Measurements from ENCODE around the gene NAT16. TPM values are rescaled to one million over a fixed set of nuclear protein-coding genes. Genes with fewer than 3 reads are reported as not detected.

NAT16 gene
- total and polyA plus RNA-seq, 2 of the 13 experiments (the other 11 are each of a cell fraction or from before 2014, with no cell fraction given), result 0.04 TPM; not detected in 1

- TF ChIP-seq ZMYM3 (CRISPR knock-in tag; IDR thresholded peaks at IDR 0.05), result peak; percentile 50; the same call in 1 of the 2 replicates
Observed at GRCh38 chr7:101185258-101185839, 5.3 kb upstream of the NAT16 start (continued).

GRCh38 chr7:101179713-101180112 lies 380 bp downstream of the NAT16 start:
- Histone ChIP-seq H3K4me1 (ENCODE audit: insufficient read depth, low read length) (peaks cover 47% of the 10 kb centered on the region), H3K27me3 (ENCODE audit: control insufficient read depth in 1 of 2, insufficient read depth in 2 of 2, low read length in 2 of 2) (peaks cover 11 to 46% of the 10 kb centered on the region in 2 experiments), H3K36me3 (replicated peaks in 1 of 2; ENCODE audit: control insufficient read depth in 1 of 2, insufficient read depth in 2 of 2, low read length in 2 of 2) (no peaks in the 10 kb centered on the region), H3K79me2 (ENCODE audit: insufficient read depth, low read length) (no peaks in the 10 kb centered on the region), H3K9me3 (ENCODE audit: low read length) (no peaks in the 10 kb centered on the region), H4K20me1 (ENCODE audit: insufficient read depth, low read length) (no peaks in the 10 kb centered on the region), H2AFZ (ENCODE audit: low read length) (no peak overlapping the region), H3K9ac (ENCODE audit: insufficient read depth, low read depth, low read length) (no peak overlapping the region), H3K27ac (ENCODE audit: extremely low read length, insufficient read depth, low read length) (no peak overlapping the region), H3K4me2 (ENCODE audit: low read depth, low read length) (peak overlapping the region; percentile 57; the same call in 1 of the 2 replicates), H3K4me3 (replicated peaks in 1 of 3; ENCODE audit: insufficient read depth in 1 of 3, low read depth in 2 of 3, low read length in 3 of 3) (peak overlapping the region in 2 of 3 experiments; percentile 16 to 56; a peak in 2 of 6 replicates)
- in situ Hi-C loops (cut with HindIII; ENCODE audit: extremely low pct_ligation_motif_present, low pct_unique_long_range_greater_than_20kb), result no loop called here
- CTCF ChIA-PET (ENCODE audit: low intra/inter-chr PET ratio, low total read pairs), result no interaction called here
- DNase-seq (ENCODE audit: low spot score) (no peak), FAIRE-seq (no peak), ATAC-seq (no peak)
- no peak for TF ChIP-seq ZNF296 (CRISPR knock-in tag; conservative IDR thresholded peaks at IDR 0.05)
- no peak for TF ChIP-seq DR1 (CRISPR knock-in tag; IDR thresholded peaks at IDR 0.05)
- TF ChIP-seq FIP1L1 (IDR thresholded peaks at IDR 0.05; ENCODE audit: borderline replicate concordance, insufficient read depth, low read depth, low read length), result no peak
- TF ChIP-seq IRF9 (CRISPR knock-in tag; IDR thresholded peaks at IDR 0.05; ENCODE audit: borderline replicate concordance), result no peak
- TF ChIP-seq MBNL3 (CRISPR knock-in tag; conservative IDR thresholded peaks at IDR 0.05), result no peak
- no peak for TF ChIP-seq ZNF558 (CRISPR knock-in tag; IDR thresholded peaks at IDR 0.05; ENCODE audit: borderline replicate concordance)
- TF ChIP-seq THAP8 (CRISPR knock-in tag; IDR thresholded peaks at IDR 0.05; ENCODE audit: borderline replicate concordance), result no peak
- intact Hi-C loops (cut with micrococcal nuclease; ENCODE audit: unreplicated experiment), result loop anchor here (5.0 kb wide), 1 partner anchor 697 kb away; the partner anchor contains the start of gene NYAP1
- 4% methylated on average over 4 of the region's 27 CpGs for WGBS (ENCODE audit: low lambda C conversion rate)
- POLR2A ChIA-PET, result no interaction called here
- BruUV-seq (replicated peaks), result no TSS peak
